GM19438 (cell line): ENCODE results near the gene MAP3K2.

ENCODE experiments used
- ATAC-seq: cut with Tn5 transposase; IDR thresholded peaks from one replicate; pipeline ENCODE4 v1.9.1; 2021; ENCODE audit warnings: low read depth; ENCODE audit not compliant: unreplicated experiment

The MAP3K2 gene

DNA sequence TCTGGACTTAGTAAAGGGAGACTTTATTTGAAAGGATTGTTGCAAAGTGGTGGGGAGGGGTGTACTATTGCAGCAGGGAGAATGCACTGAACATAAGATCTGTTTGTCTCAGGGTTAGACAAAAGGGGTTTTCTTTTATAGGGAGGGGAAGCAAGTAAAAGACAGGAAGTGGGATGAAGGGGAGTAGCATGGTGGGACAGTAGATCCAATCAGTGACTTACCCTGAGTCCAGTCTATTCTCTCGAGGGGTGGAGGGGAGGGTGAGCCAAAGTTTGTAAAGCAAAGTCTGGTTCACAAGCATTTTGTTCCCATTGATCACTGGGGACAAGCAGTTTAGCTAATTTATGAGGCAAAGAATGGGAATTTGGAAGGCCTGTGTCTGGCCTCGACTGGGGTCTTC lies 132.6 kb downstream of the MAP3K2 start:
- ATAC-seq, result no peak

DNA sequence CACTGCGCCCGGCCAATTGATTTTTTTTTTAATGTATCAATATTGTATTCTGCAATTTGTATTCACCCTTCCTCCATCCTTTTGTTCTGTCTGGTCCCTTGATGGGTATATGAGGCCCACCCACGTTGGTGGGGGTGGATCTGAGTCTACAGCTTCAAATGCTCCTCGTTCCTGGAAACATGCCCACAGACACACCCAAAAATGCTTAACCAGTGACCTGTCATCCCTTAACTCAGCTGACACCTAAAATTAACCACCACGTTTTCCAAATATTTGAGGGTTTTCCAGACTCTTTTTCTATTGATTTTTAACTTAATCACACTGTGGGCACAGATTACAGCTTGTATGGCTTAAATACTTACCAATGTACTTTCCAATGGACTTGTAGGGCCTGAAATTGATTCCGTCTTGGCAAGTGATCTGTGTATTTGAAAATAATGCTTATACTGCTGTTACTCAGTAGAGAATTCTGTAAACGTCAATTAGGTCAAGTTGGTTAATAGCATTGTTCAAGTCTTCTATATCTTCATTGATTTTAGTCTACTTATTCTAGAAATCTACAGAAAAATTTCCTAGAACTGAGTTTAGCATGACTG lies 133.3 kb downstream of the MAP3K2 start:
- no peak for ATAC-seq
